Tibial nerve (tissue), 4 donors: Measurements from ENCODE around the gene TENM4.

Experiments
- CTCF ChIP-seq, 5 experiments: fragments of 200-600 bp in 3 of 5; fragments of 450-650 bp in 2 of 5; sonication (generic) in 3 of 5; IDR thresholded peaks; one replicate each; pipeline ENCODE4 v1.5.1; 2016 to 2019; ENCODE audit warnings: antibody characterized with exemption in 5 of 5, mild to moderate bottlenecking in 3 of 5, moderate library complexity in 2 of 5
- EP300 ChIP-seq, 2 donors: sonication (generic); formaldehyde crosslinking; IDR thresholded peaks; one replicate each; pipeline ENCODE4 v1.6.1; 2017; ENCODE audit warnings: antibody characterized with exemption in 2 of 2, mild to moderate bottlenecking in 1 of 2
- POLR2A ChIP-seq, 2 donors: fragments of 450-650 bp; IDR thresholded peaks; one replicate each; pipeline ENCODE4 v1.6.1; 2017; ENCODE audit warnings: antibody characterized with exemption in 2 of 2, mild to moderate bottlenecking in 2 of 2, moderate library complexity in 2 of 2

- no peak for TF ChIP-seq CTCF (IDR thresholded peaks at IDR 0.05)
- no peak for TF ChIP-seq POLR2A (IDR thresholded peaks at IDR 0.05)
- TF ChIP-seq EP300 (IDR thresholded peaks at IDR 0.05) = no peak
These were observed 673.5 kb downstream of the TENM4 start for GRCh38 chr11:78767027-78767932.
